ENCODE results near the gene C6orf15.

DNA sequence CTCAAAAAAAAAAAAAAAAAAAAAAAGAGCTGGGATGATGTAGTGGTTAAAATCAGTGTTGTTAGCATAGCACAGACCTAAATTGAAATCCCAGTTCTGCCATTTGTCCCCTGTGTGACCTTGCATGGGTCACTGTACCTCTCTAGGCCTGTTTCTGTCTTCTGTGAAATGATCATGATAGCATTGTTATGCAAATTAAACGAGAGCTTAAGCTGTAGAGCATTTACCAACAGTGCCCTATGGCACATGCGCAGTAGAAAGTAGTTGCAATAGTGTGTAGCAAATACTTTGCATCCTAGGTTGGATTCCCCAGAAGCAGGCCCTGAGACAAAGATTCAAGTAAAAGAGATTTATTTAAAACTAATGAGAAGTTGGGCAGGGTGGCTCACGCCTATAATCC, 19.2 kb upstream of the C6orf15 start:
- TF ChIP-seq EZH2 (IDR thresholded peaks at IDR 0.05; ENCODE audit: borderline replicate concordance, low read depth, low read length, severe bottlenecking) = no peak
- TF ChIP-seq, protein P1, sequence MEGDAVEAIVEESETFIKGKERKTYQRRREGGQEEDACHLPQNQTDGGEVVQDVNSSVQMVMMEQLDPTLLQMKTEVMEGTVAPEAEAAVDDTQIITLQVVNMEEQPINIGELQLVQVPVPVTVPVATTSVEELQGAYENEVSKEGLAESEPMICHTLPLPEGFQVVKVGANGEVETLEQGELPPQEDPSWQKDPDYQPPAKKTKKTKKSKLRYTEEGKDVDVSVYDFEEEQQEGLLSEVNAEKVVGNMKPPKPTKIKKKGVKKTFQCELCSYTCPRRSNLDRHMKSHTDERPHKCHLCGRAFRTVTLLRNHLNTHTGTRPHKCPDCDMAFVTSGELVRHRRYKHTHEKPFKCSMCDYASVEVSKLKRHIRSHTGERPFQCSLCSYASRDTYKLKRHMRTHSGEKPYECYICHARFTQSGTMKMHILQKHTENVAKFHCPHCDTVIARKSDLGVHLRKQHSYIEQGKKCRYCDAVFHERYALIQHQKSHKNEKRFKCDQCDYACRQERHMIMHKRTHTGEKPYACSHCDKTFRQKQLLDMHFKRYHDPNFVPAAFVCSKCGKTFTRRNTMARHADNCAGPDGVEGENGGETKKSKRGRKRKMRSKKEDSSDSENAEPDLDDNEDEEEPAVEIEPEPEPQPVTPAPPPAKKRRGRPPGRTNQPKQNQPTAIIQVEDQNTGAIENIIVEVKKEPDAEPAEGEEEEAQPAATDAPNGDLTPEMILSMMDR (IDR thresholded peaks at IDR 0.05; ENCODE audit: extremely low read depth in 1 of 2, insufficient read depth in 1 of 2, low read depth in 1 of 2, low read length in 2 of 2) = no peak
- TF ChIP-seq POLR2A (IDR thresholded peaks at IDR 0.05; ENCODE audit: low read depth, low read length) = no peak
- no peak for TF ChIP-seq POLR2AphosphoS5 (IDR thresholded peaks at IDR 0.05; ENCODE audit: insufficient read depth, low read depth, low read length)
- no peak for TF ChIP-seq JUN (IDR thresholded peaks at IDR 0.05; ENCODE audit: borderline replicate concordance, insufficient read depth, insufficient read length, low read depth)
- TF ChIP-seq, protein P2, sequence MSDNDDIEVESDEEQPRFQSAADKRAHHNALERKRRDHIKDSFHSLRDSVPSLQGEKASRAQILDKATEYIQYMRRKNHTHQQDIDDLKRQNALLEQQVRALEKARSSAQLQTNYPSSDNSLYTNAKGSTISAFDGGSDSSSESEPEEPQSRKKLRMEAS (IDR thresholded peaks at IDR 0.05; ENCODE audit: insufficient read depth, insufficient read length) = no peak
- TF ChIP-seq MYC (IDR thresholded peaks at IDR 0.05; ENCODE audit: low read depth, low read length) = no peak
- TF ChIP-seq GATA2 (IDR thresholded peaks at IDR 0.05; ENCODE audit: insufficient read depth, insufficient read length, low read depth, low read length) = no peak

All from endothelial cell of umbilical vein (primary cell).